ENCODE results near the gene FAM174B.
"Not testable (repeated sequence)": the region's sequence is repeated elsewhere in the genome, so short reads cannot be mapped to it uniquely, and the experiment has no call there.

FAM174B gene

DNA sequence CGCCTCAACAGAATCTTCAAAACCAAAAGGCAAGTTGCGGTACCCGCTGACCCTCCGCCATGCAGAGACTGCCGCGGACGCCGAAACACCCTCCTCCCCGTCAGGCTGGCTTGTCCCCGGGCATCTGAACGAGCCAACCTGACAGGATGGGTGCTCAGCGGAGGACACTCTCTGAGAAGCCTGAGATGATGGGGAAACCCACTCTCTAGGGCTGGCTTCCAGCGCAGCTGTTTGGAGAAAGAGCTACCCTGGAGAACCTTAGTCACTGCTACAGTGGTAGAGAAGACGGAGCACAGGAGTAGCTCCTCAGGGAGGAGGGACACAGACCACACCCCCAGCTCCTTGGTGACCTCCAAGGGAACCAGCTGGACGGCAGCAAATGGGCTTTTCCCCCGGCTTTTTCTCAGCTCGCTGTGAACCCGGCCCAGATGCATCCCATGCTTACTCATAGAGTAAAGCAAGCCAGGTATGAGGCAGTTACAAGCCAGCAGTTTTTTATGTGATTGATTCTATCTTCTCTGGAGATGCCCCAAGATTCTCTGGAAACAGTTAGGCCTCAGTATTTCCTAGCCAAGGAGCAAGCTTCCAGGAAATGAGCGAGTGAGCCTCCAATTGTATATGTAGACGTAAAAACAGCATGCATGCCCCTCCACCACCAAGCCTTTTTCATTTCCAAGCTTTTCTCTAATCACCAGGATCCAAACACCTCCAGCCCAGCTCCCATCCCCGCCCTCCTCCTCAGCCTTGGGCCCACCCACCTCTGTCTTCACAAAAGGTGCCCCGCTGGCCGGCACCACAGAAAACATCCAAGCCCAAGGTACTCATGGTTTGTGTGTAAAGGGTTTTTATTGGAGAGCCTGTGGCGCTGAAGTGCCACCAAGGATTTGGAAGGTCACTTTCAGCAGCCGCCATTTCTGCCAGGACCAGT, 38.7 kb downstream of the FAM174B start:
- no peak for DNase-seq

GRCh38 chr15:92614791-92615785, 40.5 kb downstream of the FAM174B start:
- no peak for DNase-seq

DNA sequence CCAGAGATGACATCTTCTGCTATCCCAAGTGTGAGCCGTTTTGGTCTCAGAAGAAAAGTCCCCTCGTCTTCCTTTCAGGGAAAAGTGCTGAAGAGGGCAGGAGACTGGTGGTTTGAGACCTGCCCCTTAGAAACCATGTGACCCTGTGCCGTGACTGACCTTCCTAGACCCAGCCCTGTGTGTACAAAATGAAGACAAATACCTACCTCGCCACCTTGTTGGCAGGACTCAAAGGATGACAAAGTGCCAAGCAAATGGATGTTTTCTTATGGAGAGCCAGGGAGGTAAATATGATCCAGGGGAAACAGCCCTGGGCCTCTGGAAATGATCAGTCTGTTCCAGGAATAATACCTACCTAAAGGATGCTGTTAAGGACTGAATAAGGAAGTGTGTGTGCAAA, 41.3 kb downstream of the FAM174B start:
- DNase-seq, result no peak

DNA sequence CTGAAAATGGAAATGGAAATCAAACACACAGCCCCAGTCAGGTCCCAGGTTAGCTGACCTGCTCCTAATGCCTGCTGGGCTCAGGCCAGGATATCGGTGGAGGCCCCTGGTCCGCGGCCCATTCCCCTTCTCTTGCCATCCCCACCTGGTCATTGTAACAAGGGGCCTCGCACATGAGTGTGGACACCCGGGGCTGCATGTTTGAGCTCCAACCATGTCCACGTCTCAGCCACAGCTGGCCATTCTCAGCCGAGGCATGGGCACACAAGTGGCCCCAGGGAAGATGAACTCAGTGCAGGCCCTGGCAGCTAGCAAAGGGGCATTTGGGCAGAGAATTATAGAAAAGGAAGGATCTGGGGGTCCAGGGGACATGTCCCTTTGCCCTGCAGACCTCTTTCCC, 41.7 kb downstream of the FAM174B start:
- DNase-seq, result no peak

DNA sequence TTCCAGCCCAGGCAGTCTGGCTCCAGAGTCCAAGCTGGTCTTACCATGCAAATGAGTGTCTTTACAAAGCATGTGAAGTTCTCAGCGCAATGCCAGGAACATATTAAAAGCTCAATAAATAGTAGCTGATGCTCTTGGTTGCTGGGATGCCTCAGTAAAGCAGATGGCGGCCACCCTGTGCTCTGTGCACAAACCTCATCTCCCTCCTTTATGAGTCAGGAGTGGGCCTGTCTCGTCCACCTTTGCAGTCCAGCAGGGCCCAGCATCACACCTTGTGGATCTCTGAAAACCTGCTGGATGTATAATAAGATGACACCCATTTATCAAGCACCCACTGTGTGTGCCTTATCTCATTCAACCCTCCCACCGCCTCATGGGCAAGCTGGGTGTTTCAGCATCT, 42.7 kb downstream of the FAM174B start:
- DNase-seq, result no peak

- no peak for DNase-seq
Measured at GRCh38 chr15:92611995-92612745, 43.4 kb downstream of the FAM174B start.

- no peak for DNase-seq
Measured at GRCh38 chr15:92611150-92611549, 44.4 kb downstream of the FAM174B start.

GRCh38 chr15:92610101-92610520, 45.5 kb downstream of the FAM174B start:
- DNase-seq, result no peak

GRCh38 chr15:92608866-92609700, 46.5 kb downstream of the FAM174B start:
- DNase-seq, result no peak

DNA sequence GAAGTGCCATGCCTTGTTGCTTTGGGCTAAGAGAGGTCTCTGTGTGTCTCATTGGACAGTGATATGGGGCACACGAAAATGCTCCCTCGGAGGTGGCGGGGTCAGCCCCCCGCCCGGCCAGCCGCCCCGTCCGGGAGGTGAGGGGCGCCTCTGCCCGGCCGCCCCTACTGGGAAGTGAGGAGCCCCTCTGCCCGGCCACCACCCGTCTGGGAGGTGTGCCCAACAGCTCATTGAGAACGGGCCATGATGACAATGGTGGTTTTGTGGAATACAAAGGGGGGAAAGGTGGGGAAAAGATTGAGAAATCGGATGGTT, 48.8 kb downstream of the FAM174B start:
- not testable (repeated sequence) for DNase-seq

GRCh38 chr15:92606126-92606835, 49.3 kb downstream of the FAM174B start:
- DNase-seq, result no peak

- DNase-seq, result no peak
Measured at GRCh38 chr15:92605225-92605944, 50.2 kb downstream of the FAM174B start.

- DNase-seq, result no peak
Measured at GRCh38 chr15:92603743-92604470, 51.7 kb downstream of the FAM174B start.

DNA sequence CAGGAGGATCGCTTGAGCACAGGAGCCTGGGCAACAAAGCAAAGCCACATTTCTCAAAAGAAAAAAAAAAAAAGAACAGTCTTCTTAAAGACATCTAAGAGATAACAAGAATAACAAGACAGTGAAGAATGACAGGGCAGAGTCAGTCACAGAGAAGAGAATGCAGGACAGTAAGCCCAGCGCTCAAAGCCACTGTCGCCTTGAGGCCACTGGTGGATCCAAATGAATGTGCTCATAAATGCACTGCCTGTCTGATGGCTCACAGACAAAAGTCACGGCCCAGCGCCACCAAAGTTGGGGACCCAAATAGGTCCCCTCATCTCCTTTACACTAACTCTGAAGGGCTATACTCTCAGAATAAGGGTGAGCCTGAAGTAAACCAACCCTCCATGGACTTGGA, 52.3 kb downstream of the FAM174B start:
- DNase-seq, result no peak

GRCh38 chr15:92602267-92602593, 53.3 kb downstream of the FAM174B start:
- no peak for DNase-seq

- no peak for DNase-seq
Measured at GRCh38 chr15:92601592-92602266, 53.8 kb downstream of the FAM174B start.

- DNase-seq, result no peak
Measured at GRCh38 chr15:92600856-92601255, 54.7 kb downstream of the FAM174B start.

GRCh38 chr15:92599394-92599970, 56.1 kb downstream of the FAM174B start:
- no peak for DNase-seq

- DNase-seq, result no peak
Measured at GRCh38 chr15:92597548-92597947, 58.0 kb downstream of the FAM174B start.

All from HCEC 1CT (cell line).